ENCODE data around the gene APP.

Gene APP

GRCh38 chr21:25897383-25897782, 273.2 kb downstream of the APP start:
- DNase-seq: no peak
- Mint-ChIP-seq H3K9me3 (peaks cover 30% of the 10 kb centered on the region), H3K27me3 (ENCODE audit: low read depth, poor library complexity) (no peaks in the 10 kb centered on the region), H3K27ac (no peak overlapping the region), H3K4me3 (no peak overlapping the region), H3K4me1 (peaks cover 9% of the 10 kb centered on the region), H3K36me3 (ENCODE audit: low read depth) (peaks cover 88% of the 10 kb centered on the region)
- no peak for TF ChIP-seq CTCF (IDR thresholded peaks at IDR 0.05)

DNA sequence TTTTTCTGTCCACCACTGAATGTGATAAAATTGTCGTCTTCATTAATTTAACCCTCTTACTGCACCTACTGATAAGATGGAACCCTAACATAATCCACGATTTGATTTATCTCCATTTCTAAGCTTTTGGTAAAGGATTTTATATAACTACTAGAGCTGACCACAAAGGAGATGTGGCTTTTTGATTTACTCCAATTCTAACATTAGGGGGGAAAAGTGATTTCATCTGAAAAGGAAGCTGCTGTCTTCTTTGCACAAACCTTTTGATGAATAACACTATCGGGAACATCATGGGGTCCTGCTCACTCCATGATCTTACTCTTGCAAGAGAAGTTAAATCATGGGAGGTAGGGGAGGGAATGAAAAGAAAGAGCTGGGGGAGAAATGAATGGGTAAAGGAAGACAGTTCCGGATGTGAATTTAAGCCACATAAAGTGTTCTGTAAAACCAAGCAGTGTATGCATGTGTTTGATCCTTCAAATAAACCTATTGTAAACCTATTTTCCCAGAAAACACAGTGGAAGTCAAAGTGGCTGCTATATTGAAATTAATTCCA, 274.0 kb downstream of the APP start:
- peaks cover 30% of the 10 kb centered on the region for H3K9me3 Mint-ChIP-seq
- peaks cover 90% of the 10 kb centered on the region for H3K36me3 Mint-ChIP-seq (ENCODE audit: low read depth)
- TF ChIP-seq CTCF (IDR thresholded peaks at IDR 0.05): no peak
- peaks cover 9% of the 10 kb centered on the region for H3K4me1 Mint-ChIP-seq
- no peak for DNase-seq
- H3K4me3 Mint-ChIP-seq: no peak overlapping the region
- no peak overlapping the region for H3K27ac Mint-ChIP-seq
- no peaks in the 10 kb centered on the region for H3K27me3 Mint-ChIP-seq (ENCODE audit: low read depth, poor library complexity)

- H3K9me3 Mint-ChIP-seq: peaks cover 30% of the 10 kb centered on the region
- peaks cover 92% of the 10 kb centered on the region for H3K36me3 Mint-ChIP-seq (ENCODE audit: low read depth)
- no peak overlapping the region for H3K4me3 Mint-ChIP-seq
- H3K27me3 Mint-ChIP-seq (ENCODE audit: low read depth, poor library complexity): no peaks in the 10 kb centered on the region
- TF ChIP-seq CTCF (IDR thresholded peaks at IDR 0.05): no peak
- no peak overlapping the region for H3K27ac Mint-ChIP-seq
- no peak for DNase-seq
- peaks cover 9% of the 10 kb centered on the region for H3K4me1 Mint-ChIP-seq
Observed at GRCh38 chr21:25895565-25896205, 274.9 kb downstream of the APP start.

DNA sequence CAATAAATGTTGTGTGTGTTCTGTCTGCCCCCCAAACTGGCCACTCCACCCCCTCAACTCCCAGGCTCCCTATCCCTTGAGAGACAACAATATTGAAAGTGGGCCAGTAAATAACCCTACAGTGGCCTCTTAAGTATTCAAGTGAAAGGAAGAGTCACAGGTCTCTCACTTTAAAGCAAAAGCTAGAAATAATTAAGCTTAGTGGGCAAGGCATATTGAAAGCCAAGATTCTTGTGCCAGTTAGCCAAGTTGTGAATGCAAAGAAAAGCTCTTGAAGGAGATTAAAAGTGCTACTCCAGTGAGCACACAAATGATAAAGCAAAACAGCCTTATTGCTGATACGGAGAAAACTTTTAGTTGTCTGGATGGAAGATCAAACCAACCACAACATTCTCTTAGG, 277.4 kb downstream of the APP start:
- H3K4me3 Mint-ChIP-seq: no peak overlapping the region

GRCh38 chr21:25891596-25891995, 279.0 kb downstream of the APP start:
- H3K9me3 Mint-ChIP-seq: peaks cover 30% of the 10 kb centered on the region
- no peaks in the 10 kb centered on the region for H3K4me1 Mint-ChIP-seq
- peaks cover 92% of the 10 kb centered on the region for H3K36me3 Mint-ChIP-seq (ENCODE audit: low read depth)
- no peak overlapping the region for H3K27ac Mint-ChIP-seq
- H3K4me3 Mint-ChIP-seq: no peak overlapping the region
- TF ChIP-seq CTCF (IDR thresholded peaks at IDR 0.05): no peak
- no peaks in the 10 kb centered on the region for H3K27me3 Mint-ChIP-seq (ENCODE audit: low read depth, poor library complexity)
- DNase-seq: no peak

More for the DNA sequence above, 277.4 kb downstream of the APP start:
- TF ChIP-seq CTCF (IDR thresholded peaks at IDR 0.05): no peak
- no peak overlapping the region for H3K27ac Mint-ChIP-seq
- no peaks in the 10 kb centered on the region for H3K4me1 Mint-ChIP-seq
- H3K9me3 Mint-ChIP-seq: peaks cover 30% of the 10 kb centered on the region
- H3K36me3 Mint-ChIP-seq (ENCODE audit: low read depth): peaks cover 94% of the 10 kb centered on the region
- no peaks in the 10 kb centered on the region for H3K27me3 Mint-ChIP-seq (ENCODE audit: low read depth, poor library complexity)
- no peak for DNase-seq

- no peaks in the 10 kb centered on the region for H3K27me3 Mint-ChIP-seq (ENCODE audit: low read depth, poor library complexity)
Observed at GRCh38 chr21:25890001-25890400, 280.6 kb downstream of the APP start.

More at GRCh38 chr21:25890001-25890400, 280.6 kb downstream of the APP start:
- Mint-ChIP-seq H3K27ac (peak overlapping the region; percentile 39), H3K9me3 (peaks cover 17% of the 10 kb centered on the region), H3K4me3 (no peak overlapping the region), H3K4me1 (no peaks in the 10 kb centered on the region), H3K36me3 (ENCODE audit: low read depth) (peaks cover 89% of the 10 kb centered on the region)
- no peak for TF ChIP-seq CTCF (IDR thresholded peaks at IDR 0.05)
- no peak for DNase-seq

Measured in nephron progenitor cell (in vitro differentiated cells).